NCI-H2171 (cell line): ENCODE results near the gene PPP2R2D.

ENCODE experiments used
- DNase-seq: peaks from one replicate; lab custom pipeline; 2025; lab: John Stamatoyannopoulos, UW

The PPP2R2D gene

DNA sequence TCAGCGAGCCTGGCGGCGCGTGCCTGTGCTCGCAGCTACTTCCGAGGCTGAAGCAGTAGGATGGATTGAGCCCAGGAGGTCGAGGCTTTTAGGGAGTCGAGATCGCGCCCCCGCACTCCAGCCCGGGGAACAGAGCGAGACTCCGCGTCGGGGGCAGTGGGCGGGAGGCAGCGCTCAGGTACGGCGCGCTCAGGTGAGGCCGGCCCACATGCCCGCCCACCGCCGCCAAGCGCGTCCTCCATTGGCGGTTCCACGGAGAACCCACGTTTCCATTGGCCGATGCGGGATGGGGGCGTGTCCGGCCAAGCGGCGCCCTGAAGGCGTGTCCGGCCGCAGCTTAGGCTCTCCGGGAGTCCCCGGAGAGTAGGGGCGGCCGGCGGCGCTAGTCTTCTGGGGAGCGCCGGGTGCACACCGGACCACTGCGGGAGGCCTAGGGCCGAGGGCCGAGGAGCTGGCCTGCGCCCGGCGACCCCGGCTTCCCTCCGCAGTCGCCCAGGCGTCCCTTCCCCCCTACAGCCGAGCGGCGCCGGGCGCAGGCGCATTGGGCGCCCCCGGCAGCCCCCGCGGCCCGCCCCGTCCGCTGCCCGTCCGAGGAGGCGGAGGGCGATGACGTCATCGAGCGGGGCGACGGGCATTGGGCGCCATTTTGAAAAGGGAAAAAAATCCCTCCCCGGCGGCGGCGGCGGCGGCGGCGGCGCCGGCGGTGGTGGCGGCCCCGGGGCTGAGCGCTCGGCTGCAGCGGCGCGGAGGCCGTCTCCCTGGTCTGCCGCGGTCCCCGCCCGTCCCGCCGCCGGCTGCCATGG lies at the start of gene PPP2R2D:
Gene PPP2R2D, plus strand, starts transcription at position 659 of the 803 bp plus-strand sequence. Its CDS starts 141 bp downstream, at position 800.
- peak; percentile 78 for DNase-seq

DNA sequence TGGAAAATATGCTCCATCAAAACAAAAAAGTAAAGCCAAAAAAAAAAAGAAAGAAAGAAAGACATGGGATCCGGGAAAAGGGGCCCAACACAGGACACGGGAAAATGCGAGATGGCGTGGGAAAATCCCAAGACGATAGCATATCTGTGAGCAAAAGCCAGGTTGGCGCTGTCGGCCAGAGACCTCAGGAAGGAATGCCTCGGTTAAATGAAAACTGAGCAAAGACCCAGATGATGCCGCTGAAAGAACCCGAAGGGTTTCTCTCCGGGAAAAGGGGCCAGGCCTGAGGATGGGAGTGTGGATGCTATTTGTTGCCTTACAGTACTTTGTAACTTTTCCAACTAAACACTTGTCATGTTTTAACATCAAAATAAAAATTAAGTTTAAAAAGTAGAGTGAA lies 49.5 kb upstream of the PPP2R2D start:
- DNase-seq: no peak

DNA sequence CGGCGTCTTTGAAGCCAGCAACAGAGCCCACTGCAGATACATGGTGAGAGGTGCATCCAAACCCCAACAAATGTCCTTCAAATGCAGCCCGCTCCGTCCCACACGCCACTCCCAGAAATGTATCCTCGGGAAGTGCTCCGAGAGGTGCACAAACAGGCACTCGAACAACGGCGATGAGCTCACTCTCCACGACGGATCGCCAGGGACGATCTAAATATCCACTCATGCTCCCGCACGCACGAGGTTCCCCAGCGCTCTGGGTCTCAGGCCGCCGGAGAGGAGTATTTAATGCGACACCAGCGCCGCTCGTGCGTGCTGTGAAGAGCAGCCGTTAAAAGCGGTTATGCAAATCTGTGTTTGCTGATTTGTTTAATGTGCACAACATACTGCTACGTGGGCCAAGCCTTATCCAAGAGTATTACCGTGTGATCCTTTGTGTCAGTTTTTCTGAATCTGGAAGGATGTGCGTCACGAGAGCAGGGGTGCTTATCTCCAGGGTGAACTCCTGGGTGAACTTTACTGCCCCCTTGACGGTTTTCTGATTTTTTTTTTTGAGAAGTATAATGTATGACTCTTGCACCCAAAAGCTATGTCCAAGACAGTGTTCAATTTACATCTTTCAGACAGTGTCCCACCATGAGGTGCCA lies 48.5 kb upstream of the PPP2R2D start:
- DNase-seq: no peak

DNA sequence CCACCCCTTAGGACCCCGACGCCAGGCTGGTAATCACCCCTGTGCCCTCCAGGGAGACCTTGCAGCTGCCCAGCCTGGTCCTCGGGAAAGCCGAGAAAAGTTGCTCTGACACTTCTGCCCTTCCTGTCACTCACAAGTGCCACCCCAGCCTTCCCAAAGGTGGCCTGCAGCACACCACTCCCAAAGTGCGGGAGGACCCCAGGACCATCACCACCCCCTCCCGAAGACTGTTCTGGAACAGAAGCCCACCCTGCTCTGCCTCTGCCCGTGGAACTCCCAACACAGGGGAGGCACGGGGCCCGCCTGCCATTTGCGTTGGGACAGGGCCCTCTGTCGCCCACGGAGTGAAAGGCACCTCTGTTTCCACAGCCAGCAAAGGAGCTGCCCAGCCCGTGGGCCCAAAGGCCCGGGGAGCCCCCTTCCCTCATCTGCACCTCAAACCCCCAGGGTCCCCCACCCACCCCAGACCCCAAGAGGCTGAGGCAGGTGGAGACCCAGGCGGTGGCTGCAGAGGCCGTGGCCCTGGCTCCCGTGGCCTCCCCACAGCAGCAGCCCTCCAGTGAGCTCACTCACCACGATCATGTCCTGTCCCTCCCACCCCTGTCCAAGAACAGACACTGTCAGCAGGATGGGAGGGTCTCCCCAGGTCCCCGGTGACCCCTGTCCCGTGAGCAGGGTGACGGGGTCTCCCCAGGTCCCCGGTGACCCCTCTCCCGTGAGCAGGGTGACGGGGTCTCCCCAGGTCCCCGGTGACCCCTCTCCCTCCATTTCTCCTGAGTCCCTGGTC lies 47.8 kb upstream of the PPP2R2D start:
- DNase-seq: no peak

DNA sequence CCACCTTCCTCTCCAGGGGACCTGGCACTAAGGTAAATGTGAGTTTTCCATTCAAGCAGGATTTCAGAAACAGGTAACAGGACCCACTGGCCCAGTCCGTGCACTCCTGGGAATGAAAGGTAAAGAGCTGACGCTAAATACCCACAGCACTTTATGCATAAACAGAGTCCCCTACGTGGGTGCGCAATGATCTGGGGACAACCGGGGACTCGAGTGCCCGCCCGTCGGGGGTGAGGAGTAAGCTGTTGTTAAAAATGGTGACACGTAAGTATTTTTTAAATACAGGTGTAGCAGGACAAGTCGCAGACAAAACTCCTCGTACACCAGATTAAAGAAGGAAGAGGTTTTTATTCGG lies 47.2 kb upstream of the PPP2R2D start:
- DNase-seq: no peak

DNA sequence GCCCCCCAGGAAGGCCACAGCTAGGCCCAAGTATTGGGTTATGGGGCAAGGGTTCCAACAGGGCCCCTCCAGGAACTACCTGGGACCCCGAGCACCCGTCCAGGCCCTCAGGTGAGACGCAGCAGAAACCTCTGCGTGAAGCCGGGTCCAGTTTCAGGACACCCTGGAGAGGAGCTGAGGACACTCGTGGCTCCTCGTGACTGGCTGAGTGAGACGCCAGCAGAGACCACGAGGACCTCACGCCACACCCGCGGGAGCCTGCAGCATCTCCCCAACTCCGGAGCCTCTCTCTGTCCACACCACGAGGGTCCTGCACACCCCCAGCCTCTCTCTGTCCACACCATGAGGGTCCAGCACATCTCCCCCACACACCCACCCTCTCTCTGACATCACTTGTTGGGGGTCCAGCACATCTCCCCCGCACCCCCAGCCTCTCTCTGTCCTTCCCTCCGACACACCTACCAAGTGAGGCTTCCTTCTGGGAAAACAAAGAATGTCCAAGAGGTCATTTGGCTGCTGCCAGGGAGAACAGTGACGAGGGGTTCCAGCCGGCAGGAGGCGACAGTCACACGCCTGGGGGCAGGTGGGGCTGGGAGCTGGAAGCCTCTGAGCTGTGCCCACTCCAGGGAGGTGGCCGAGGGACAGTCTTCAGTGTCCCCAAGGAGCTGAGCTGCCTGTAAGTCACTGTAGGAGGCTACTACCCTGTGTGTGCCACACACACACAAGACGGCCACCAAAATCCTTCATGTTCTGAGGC lies 46.1 kb upstream of the PPP2R2D start:
- no peak for DNase-seq

DNA sequence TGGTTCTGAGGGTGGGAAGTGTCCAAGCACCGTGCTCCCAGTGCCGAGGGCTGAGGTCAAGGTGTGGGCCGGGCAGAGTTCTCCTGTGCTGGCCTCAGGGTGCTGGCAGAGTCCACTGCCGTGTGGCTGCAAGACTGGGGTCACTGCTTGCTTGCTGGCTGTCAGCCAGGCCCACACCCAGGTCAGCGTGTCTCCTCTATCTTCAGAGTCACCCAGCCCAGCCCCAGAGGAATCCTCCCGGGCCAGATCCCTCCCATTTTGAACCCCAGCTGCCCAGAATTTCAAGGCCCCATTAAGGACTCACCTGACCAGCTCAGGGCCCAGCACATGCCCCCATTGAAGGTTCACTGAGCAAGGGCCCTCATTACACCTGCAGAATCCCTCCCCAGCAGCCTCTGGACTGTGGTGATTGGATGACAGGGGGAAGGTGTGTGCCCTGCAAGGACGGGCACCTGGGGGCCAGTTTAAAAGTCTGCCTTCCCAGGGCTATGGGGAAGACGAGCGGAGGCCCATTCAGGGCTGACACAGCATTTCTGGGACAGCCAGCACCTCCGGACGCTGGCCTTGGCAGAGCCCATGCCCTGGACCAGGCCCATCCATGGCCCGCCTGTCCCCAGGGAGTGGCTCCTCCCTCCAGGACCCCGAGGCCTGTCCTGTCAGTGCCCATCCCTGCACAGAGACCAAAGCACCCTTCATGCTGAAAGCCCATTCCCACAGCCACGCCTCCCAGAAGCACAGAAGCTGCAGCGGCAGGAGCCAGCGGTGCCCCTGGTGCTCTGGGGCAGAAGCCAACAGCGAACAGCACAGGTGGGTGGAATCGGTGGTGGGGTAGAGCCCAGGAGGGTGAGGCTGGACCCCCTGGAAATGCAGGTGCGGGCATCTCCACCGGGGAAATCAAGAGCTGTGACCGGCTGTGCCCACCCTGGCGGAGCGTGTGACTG lies 45.1 kb upstream of the PPP2R2D start:
- DNase-seq: no peak

DNA sequence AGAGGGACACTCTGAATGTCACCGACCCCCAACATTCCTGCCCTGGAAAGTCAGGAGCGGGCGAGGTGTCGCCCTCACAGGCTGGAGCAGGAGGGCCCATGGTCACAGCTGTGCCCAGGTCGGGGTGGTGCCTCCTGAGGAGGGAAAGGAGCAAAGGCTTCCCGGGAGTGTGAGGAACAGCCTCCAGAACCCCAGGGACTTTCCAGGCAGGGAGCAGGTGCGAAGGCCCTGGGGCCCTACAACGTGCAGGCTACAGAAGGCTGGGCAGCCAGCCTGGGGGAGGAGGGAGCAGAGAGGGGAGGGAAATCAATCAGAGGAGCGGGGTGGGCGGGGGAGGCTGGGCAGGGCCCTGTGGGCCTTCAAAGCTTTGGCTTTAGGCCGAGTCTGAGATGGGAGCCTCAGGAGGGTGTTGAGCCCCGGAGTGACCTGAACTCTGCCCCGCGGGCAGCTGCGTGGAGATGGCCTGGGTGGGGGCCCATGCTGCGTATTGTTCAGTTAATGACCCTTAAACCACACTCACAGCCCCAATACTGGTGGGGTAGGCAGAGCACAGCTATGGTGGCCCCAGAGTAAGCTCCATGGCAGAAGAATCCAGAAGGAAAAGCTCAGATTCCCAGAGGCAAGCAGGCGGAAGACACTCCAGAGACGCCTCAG lies 44.2 kb upstream of the PPP2R2D start:
- DNase-seq: no peak

DNA sequence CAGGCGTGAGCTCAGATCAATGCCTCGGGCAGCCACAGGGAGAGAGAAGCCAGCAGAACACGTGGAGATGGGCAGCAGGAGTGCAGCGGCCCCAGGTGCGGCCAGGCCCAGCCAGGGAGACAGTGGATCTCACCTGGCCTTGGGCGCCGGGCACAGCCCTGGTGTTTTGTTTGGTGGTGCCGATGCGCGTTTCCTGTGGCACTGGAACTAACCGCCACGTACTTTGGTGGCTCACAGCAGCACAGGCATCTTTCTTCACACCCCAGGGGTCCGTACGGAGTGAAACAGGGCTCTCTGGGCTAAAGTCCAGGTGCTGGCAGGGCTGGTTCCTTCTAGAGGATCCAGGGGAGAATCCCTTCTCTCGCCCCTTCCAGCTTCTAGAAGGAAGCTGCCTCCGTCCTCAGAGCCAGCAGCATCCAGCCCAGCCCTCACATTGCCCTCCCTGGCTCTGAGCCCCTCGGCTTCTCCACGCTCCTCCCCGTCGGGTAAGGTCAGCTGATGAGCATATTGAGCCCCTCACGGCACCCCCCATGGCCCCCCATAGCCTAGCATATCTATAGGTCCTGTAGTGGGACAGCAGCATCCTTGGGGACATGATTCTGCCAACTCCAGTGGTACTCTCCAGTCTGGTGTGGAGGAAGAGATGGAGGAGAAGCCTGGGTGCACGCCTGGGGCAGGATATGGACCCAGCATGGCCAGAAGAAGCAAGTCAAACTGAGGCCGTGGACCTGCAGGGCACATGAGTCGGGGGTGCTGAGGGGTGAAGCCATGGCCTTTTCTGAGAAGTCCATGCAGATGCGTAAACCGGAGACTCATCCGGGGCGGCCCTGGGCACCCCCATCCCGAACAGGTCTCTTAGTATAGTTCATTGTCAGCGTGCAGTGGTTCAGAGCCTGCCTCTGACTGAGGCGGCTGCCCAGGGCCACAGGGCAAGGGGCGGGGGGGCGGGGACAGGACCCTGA lies 43.4 kb upstream of the PPP2R2D start:
- no peak for DNase-seq

DNA sequence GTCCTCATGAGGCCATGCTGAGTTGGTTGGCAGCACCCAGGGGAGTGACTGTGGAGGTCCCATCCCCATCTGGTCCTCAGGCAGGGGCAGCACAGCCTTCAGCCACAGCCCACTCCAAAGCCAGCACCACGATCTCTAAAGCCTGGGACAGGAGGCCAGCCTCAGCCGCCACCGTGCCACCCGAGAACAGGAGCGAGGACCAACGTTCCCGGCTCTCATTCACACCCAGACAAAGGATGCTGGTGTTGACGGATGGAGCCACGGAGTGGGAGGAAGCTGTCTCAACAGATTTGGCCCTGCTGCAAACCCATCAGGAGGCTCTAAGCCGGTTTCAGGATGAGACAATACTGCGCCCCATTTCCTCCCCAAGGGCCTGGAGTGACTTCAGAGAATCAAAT lies 42.7 kb upstream of the PPP2R2D start:
- DNase-seq: no peak

DNA sequence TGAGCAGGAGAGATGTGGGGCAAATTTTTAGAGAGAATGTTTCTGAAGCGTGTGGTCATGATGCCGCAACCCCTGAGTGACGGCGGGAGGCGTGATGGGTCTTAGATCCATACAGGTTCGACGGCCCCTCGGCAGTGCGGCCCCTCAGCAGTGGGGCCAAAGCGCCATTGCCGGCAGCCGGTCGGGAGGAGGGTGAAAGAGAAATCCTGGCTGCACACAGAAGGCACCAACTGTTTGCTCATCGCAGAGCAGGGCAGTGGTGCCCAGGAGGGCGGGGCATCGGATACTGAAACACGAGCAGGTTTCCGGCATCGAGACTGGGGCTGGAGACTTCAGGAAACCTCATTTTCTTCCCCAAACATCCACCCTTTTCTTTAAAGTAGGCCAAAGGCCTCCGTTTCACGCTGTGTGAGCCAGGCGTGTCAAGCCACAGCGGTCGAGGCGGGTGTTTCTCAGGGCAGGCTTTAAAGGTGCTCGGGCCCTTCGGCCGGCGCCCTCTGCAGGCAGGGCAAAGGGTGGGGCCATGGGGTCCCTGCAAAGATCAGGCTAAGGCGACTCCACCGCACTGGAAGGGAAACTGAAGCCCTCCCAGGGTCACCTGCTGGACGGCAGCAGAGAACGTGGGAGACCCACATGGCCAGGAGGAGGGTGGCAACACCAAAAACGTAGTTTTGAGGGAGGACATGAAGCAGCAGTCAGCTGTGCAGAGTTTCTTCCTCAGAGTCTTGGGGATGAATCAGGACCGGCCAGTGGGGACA lies 42.0 kb upstream of the PPP2R2D start:
- no peak for DNase-seq

DNA sequence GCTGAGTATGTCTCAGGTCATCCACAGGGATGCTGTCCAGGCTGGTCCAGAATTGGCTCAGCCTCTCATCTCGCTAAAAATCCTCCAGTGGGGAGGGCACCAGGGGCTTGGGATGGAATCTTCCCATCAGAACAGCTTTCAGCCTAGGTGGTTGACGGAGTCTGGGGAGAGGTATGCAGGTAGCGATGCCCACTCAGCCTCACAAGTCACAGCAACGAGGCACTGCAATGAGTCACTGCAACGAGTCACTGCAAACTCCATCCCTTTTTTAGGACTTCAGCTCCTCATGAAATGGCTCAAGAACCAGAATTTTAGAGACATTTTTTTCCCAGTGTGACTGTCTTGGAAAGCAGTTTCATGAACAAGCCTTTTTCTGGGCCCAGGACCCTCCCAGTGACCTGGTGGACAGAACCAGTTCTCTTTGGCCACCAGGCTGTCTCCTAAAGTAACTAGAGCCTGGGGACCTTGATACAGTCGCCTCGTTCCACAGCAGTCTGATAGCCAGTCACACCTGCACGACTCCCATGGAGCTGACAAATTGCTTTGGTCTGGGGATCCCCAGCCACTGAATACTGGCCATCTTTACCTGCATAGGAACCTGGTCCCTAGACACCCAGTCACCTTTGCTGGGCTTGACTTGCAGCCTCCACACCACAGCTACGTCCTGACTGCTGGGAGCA lies 41.3 kb upstream of the PPP2R2D start:
- DNase-seq: no peak

DNA sequence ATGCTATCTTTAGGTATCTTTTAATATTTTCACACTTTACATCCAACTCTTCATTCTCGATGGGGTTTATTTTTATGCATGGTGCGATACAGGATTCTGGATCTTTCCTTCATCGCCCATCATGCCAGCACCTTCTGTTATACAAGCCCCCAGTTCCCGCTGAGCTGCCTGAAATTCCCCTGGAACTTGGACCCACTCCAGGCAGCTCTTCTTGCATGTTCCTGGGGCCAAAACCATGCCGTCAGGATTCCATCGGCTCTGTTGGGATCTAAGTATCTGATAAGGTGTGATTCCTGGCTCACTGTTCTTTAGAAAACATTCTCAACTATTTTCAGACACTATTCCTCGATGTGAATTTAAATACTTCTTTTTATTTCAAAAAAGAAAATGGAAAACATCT lies 40.5 kb upstream of the PPP2R2D start:
- no peak for DNase-seq

DNA sequence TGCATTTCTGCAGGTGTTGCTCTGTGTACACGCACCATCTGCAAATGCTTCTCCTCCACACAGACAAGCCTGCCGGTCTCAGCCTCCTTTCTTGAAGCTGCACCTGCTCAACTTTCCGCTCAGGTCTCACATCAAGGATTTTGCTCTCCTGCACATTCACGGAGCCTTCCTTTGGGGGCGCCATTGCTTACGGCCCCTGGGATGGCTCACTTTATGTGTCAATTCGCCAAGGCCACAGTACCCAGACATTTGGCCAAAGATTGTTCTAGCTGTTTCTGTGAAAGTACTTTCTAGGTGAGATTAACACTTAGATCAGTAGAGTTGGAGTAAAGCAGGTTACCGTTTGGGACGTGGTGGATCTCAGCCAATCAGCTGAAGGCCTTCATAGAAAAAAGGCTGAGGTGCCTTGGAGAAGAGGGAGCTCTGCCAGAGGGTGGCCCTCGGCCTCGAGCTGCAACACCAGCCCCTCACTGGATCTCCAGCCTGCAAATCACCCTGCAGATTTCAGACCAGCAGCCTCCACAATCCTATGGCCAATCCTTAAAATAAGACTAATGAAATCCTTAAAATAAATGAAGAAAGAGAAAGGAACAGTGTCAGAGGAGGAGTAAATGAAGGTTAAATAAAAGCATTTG lies 39.9 kb upstream of the PPP2R2D start:
- no peak for DNase-seq

DNA sequence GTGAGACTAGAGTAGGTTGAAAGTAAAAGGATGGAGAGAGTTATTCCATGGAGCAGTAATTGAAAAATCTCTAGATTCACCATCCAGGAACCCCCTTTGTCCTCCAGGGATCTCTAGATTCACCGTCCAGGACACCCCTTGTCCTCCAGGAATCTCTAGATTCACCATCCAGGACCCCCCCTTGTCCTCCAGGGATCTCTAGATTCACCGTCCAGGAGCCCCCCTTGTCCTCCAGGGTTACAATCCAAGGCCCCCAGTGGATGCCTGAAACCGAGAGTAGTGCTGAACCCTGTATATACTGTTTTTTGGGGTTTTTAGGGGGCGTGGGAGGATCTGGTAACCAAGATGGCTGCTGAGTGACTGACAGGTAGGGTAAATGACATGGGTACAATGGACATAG lies 38.3 kb upstream of the PPP2R2D start:
- DNase-seq: no peak

DNA sequence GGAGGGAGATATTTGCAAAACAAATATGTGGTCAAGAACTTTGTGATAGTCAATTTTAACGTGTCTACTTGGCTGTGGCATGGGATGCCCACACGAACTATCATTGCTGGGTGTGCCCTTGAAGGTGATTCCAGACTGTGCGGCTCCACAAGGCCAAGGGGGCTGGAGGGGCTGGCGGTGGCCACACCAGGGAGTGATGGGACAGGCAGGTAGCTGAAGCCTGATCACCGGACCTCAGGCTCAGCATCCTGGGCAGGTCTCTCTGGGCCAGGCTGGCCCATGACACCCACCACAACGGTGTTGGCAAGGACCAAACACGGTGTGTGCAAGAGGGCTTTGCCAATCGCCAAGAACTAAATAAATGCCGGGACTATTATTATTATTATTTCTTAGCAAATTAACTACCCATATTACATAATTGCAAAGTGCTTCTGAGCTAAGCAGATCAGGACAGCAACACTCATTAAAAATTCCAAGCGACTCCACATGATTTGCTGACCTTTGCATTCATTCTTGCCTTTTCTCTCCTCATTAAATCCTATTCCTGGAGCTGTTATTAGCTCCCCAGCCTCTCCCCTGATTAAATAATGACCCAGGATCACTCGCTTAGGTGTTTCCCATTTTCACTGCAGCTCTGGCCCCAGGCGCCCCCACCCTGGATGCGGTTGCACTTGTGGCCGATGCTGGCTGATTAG lies 35.4 kb upstream of the PPP2R2D start:
- DNase-seq: no peak

DNA sequence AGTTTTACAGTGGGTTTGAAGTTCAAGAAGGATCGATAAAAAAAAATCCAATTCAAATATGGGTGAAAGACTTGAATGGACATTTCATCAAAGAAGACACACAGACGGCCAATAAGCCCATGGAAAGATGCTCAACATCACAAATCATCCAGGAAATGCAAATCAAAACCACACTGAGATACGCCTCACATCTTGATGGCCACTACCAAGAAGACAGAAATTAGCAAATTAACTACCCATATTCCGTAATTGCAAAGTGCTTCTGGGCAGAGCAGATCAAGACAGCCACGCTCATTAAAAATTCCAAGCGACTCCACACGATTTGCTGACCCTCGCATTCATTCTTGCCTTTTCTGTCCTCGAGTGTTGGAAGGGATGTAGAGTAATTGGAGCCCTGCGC lies 34.1 kb upstream of the PPP2R2D start:
- DNase-seq: no peak
